Endodermal cell (in vitro differentiated cells): Measurements from ENCODE around the gene TMEM108. TPM values are rescaled to one million over a fixed set of nuclear protein-coding genes. Genes with fewer than 3 reads are reported as not detected.

Source experiments
- DNase-seq: peaks from one replicate; pipeline ENCODE4 v3.0.0-alpha.2; 2017
- H3K27ac ChIP-seq: 2 replicates; pipeline ENCODE4 v1.5.1; 2013; ENCODE audit warnings: mild to moderate bottlenecking, low read depth, low read length, moderate library complexity
- H3K27me3 ChIP-seq: 2 replicates; pipeline ENCODE4 v1.6.1; 2013; ENCODE audit warnings: mild to moderate bottlenecking, low read length, moderate library complexity; ENCODE audit not compliant: insufficient read depth, control insufficient read depth, poor library complexity, severe bottlenecking
- H3K36me3 ChIP-seq: 2 replicates; pipeline ENCODE4 v1.7.0; 2013; ENCODE audit warnings: mild to moderate bottlenecking, low read length, moderate library complexity; ENCODE audit not compliant: control insufficient read depth, insufficient read depth
- H3K4me1 ChIP-seq: one replicate; pipeline ENCODE4 v1.7.0; 2013; ENCODE audit warnings: low read length; ENCODE audit not compliant: control insufficient read depth, insufficient read depth
- H3K4me3 ChIP-seq: 2 replicates; pipeline ENCODE4 v1.5.1; 2013; ENCODE audit warnings: mild to moderate bottlenecking, low read length, moderate library complexity
- H3K9ac ChIP-seq: 2 replicates; pipeline ENCODE4 v1.6.1; 2013; ENCODE audit warnings: mild to moderate bottlenecking, low read length, moderate library complexity; ENCODE audit not compliant: poor library complexity, severe bottlenecking; ENCODE audit errors: extremely low read depth
- H3K9me3 ChIP-seq: 2 replicates; pipeline ENCODE4 v1.6.1; 2013; ENCODE audit warnings: mild to moderate bottlenecking, low read length, moderate library complexity; ENCODE audit not compliant: control insufficient read depth
- H3K27ac Mint-ChIP-seq: 2 replicates; pipeline ENCODE4 v1.8.0; 2020; ENCODE audit warnings: mixed read lengths
- H3K27me3 Mint-ChIP-seq: 2 replicates; pipeline ENCODE4 v1.8.0; 2021; ENCODE audit warnings: mild to moderate bottlenecking, mixed read lengths; ENCODE audit not compliant: insufficient read depth
- H3K36me3 Mint-ChIP-seq: 2 replicates; pipeline ENCODE4 v1.8.0; 2020; ENCODE audit warnings: low read depth, mixed read lengths
- H3K4me1 Mint-ChIP-seq: 2 replicates; pipeline ENCODE4 v1.8.0; 2020; ENCODE audit warnings: mixed read lengths
- H3K4me3 Mint-ChIP-seq: 2 replicates; pipeline ENCODE4 v1.8.0; 2020; ENCODE audit warnings: mild to moderate bottlenecking, moderate library complexity, mixed read lengths
- H3K9me3 Mint-ChIP-seq: 2 replicates; pipeline ENCODE4 v1.8.0; 2020; ENCODE audit warnings: mild to moderate bottlenecking, mixed read lengths
- CTCF ChIP-seq: fragments of 200-600 bp; sonication (generic); conservative IDR thresholded peaks from 2 replicates; pipeline ENCODE4 v1.5.0; 2021; ENCODE audit warnings: antibody characterized with exemption, mild to moderate bottlenecking
- WGBS, 2 experiments: methylation state at CpG; one replicate each; pipeline versions ENCODE4 v1.1.5 to v1.1.7; 2013; ENCODE audit warnings: missing lambda C conversion rate in 2 of 2, mixed read lengths in 1 of 2; ENCODE audit not compliant: insufficient coverage in 1 of 2, insufficient read length in 1 of 2; 5-methylcytosine and 5-hydroxymethylcytosine counted together
- total RNA-seq, 2 donors: library from RNA; stranded (reverse); fragmentation: NEBNext Ultra II Directional in 1 of 2; extraction: Animal tissue kit (Norgen Biotek cat#: 25700) in 1 of 2; gene quantifications; 2 replicates in 1 of 2; 3 replicates in 1 of 2; pipeline ENCODE4 v1.2.1, GENCODE V29; 2021

The TMEM108 gene
- total RNA-seq, 2 donors from 2014 or later = 4.8 to 7.9 TPM

GRCh38 chr3:133273346-133273745 is 235.2 kb downstream of the TMEM108 start:
- H3K9me3 ChIP-seq = no peaks in the 10 kb centered on the region
- no peak for DNase-seq
- H3K36me3 Mint-ChIP-seq = no peaks in the 10 kb centered on the region
- no peak overlapping the region for H3K27ac Mint-ChIP-seq
- no peak overlapping the region for H3K4me3 ChIP-seq
- no peaks in the 10 kb centered on the region for H3K27me3 ChIP-seq
- H3K9me3 Mint-ChIP-seq = no peaks in the 10 kb centered on the region
- H3K27ac ChIP-seq = no peak overlapping the region
- H3K4me3 Mint-ChIP-seq = no peak overlapping the region
- H3K4me1 Mint-ChIP-seq = peaks cover 6% of the 10 kb centered on the region
- no peak for TF ChIP-seq CTCF
- H3K9ac ChIP-seq = no peak overlapping the region
- H3K27me3 Mint-ChIP-seq = no peaks in the 10 kb centered on the region
- no peaks in the 10 kb centered on the region for H3K36me3 ChIP-seq
- no peaks in the 10 kb centered on the region for H3K4me1 ChIP-seq
- 93 to 100% methylated on average over 1 to 2 of the region's 2 CpGs for WGBS, 2 experiments

- peak; percentile 69 for TF ChIP-seq CTCF
- Mint-ChIP-seq H3K4me1 (peaks cover 6% of the 10 kb centered on the region), H3K27ac (no peak overlapping the region), H3K27me3 (no peaks in the 10 kb centered on the region), H3K9me3 (no peaks in the 10 kb centered on the region), H3K36me3 (no peaks in the 10 kb centered on the region), H3K4me3 (no peak overlapping the region)
- Histone ChIP-seq H3K9me3 (no peaks in the 10 kb centered on the region), H3K36me3 (no peaks in the 10 kb centered on the region), H3K27me3 (no peaks in the 10 kb centered on the region), H3K27ac (no peak overlapping the region), H3K9ac (no peak overlapping the region), H3K4me3 (no peak overlapping the region), H3K4me1 (no peaks in the 10 kb centered on the region)
- DNase-seq = no peak
Observed at GRCh38 chr3:133274477-133274876, 236.3 kb downstream of the TMEM108 start.

- Mint-ChIP-seq H3K4me3 (no peak overlapping the region), H3K27me3 (no peaks in the 10 kb centered on the region), H3K27ac (peak overlapping the region; percentile 58), H3K36me3 (no peaks in the 10 kb centered on the region), H3K4me1 (peaks cover 6% of the 10 kb centered on the region), H3K9me3 (no peaks in the 10 kb centered on the region)
- no peak overlapping the region for H3K4me3 ChIP-seq
- DNase-seq = no peak
- H3K27me3 ChIP-seq = no peaks in the 10 kb centered on the region
- H3K9me3 ChIP-seq = no peaks in the 10 kb centered on the region
- no peak overlapping the region for H3K27ac ChIP-seq
- no peak for TF ChIP-seq CTCF
- no peaks in the 10 kb centered on the region for H3K36me3 ChIP-seq
- no peaks in the 10 kb centered on the region for H3K4me1 ChIP-seq
- H3K9ac ChIP-seq = no peak overlapping the region
- WGBS, 2 experiments = 80 to 90% methylated on average over 2 to 4 of the region's 4 CpGs
Observed at GRCh38 chr3:133276594-133276993, 238.4 kb downstream of the TMEM108 start.
